HCT116 (cell line): ENCODE measurements around the gene ZFHX2. TPM values are rescaled to one million over a fixed set of nuclear protein-coding genes. Genes with fewer than 3 reads are reported as not detected.

ENCODE experiments used
- ATAC-seq: fragments of 200-7000 bp; cut with Tn5 transposase; 2 replicates; pipeline ENCODE4 v1.9.1; 2020; ENCODE audit warnings: mild to moderate bottlenecking, moderate library complexity
- BruUV-seq: library from RNA; stranded (reverse); fragments of 400-500 nt; replicated peaks from 2 replicates; lab custom pipeline; 2021; lab: Mats Ljungman, UMichigan
- CTCF ChIA-PET: fragments of 300-600 bp; sonication (Branson Sonifier 250); formaldehyde crosslinking; loops from one replicate; lab custom pipeline; 2021; ENCODE audit warnings: antibody characterized with exemption; lab: Charles Lee
- POLR2A ChIA-PET: fragments of 300-600, 350-600 bp; sonication (Branson Sonifier 250); formaldehyde crosslinking; loops from one replicate; lab custom pipeline; 2021; ENCODE audit warnings: antibody characterized with exemption; lab: Charles Lee
- RAD21 ChIA-PET, 2 experiments: fragments of 300-600 bp; sonication (Branson Sonifier 250); formaldehyde crosslinking; loops; one replicate each; lab custom pipeline; 2023; ENCODE audit warnings: low total read pairs in 2 of 2; ENCODE audit not compliant: uncharacterized antibody in 2 of 2, unreplicated experiment in 2 of 2, low non-redundant PET in 1 of 2; lab: Charles Lee
- DNase-seq: peaks from one replicate; pipeline ENCODE4 v3.0.0-alpha.2; 2010; ENCODE audit warnings: low read depth, low spot score
- H2AFZ ChIP-seq: fragments of 200-600 bp; shearing (Covaris generic), sonication (generic); 2 replicates; pipeline ENCODE4 v1.6.1; 2017; ENCODE audit warnings: low read depth, mixed run types, mixed read lengths, antibody characterized with exemption, low read length; ENCODE audit not compliant: poor library complexity, severe bottlenecking
- H3K27ac ChIP-seq: 2 replicates; pipeline ENCODE4 v1.5.1; 2012; ENCODE audit warnings: low read depth, low read length
- H3K27me3 ChIP-seq: fragments of 200-600 bp; sonication (generic); 2 replicates; pipeline ENCODE4 v1.6.1; 2016; ENCODE audit warnings: mixed run types, low read length, mixed read lengths; ENCODE audit not compliant: insufficient read depth
- H3K36me3 ChIP-seq, 2 experiments: fragments of 200-500 bp in 1 of 2; fragments of 200-600 bp in 1 of 2; sonication (Bioruptor generic) in 1 of 2; sonication (generic) in 1 of 2; 2 replicates each; pipeline versions ENCODE4 v1.5.1 to v1.6.1; 2014 to 2016; ENCODE audit warnings: low read length in 2 of 2, inconsistent platforms in 1 of 2, mixed read lengths in 1 of 2, mixed run types in 1 of 2; ENCODE audit not compliant: insufficient read depth in 2 of 2, control insufficient read depth in 1 of 2
- H3K4me1 ChIP-seq, 2 experiments: fragments of 200-600 bp in 1 of 2; sonication (generic) in 1 of 2; 2 replicates each; pipeline versions ENCODE4 v1.5.1 to v1.6.1; 2012 to 2017; ENCODE audit warnings: low read length in 2 of 2, inconsistent platforms in 1 of 2, mild to moderate bottlenecking in 1 of 2, mixed read lengths in 1 of 2, mixed run types in 1 of 2, moderate library complexity in 1 of 2; ENCODE audit not compliant: insufficient read depth in 2 of 2, control insufficient read depth in 1 of 2
- H3K4me2 ChIP-seq: fragments of 200-600 bp; sonication (generic); 2 replicates; pipeline ENCODE4 v1.6.1; 2017; ENCODE audit warnings: mixed run types, low read length, mixed read lengths
- H3K4me3 ChIP-seq, 2 experiments: fragments of 200-600 bp in 1 of 2; sonication (generic) in 1 of 2; replicated peaks in 1 of 2; 2 replicates each; pipeline ENCODE4 v1.5.1; 2011 to 2016; ENCODE audit warnings: low read length in 2 of 2, control low read depth in 1 of 2, low read depth in 1 of 2, mild to moderate bottlenecking in 1 of 2, mixed read lengths in 1 of 2, mixed run types in 1 of 2
- H3K79me2 ChIP-seq: fragments of 200-600 bp; sonication (generic); 2 replicates; pipeline ENCODE4 v1.6.1; 2017; ENCODE audit warnings: mild to moderate bottlenecking, mixed run types, low read length, moderate library complexity, mixed read lengths; ENCODE audit not compliant: insufficient read depth
- H3K9ac ChIP-seq: fragments of 200-600 bp; sonication (generic); 2 replicates; pipeline ENCODE4 v1.6.1; 2016; ENCODE audit warnings: low read length, mixed read lengths
- H3K9me2 ChIP-seq: fragments of 200-600 bp; sonication (generic), shearing (Covaris generic); 2 replicates; pipeline ENCODE4 v1.6.1; 2017; ENCODE audit warnings: mixed run types, mild to moderate bottlenecking, moderate library complexity; ENCODE audit not compliant: insufficient read depth
- H3K9me3 ChIP-seq, 2 experiments: fragments of 200-500 bp in 1 of 2; fragments of 200-600 bp in 1 of 2; sonication (Bioruptor generic) in 1 of 2; sonication (generic) in 1 of 2; 2 replicates each; pipeline ENCODE4 v1.6.1; 2014 to 2017; ENCODE audit warnings: low read length in 2 of 2, mixed read lengths in 2 of 2, inconsistent platforms in 1 of 2, low read depth in 1 of 2, mild to moderate bottlenecking in 1 of 2, mixed run types in 1 of 2, moderate library complexity in 1 of 2; ENCODE audit not compliant: control insufficient read depth in 1 of 2, insufficient read depth in 1 of 2
- H4K20me1 ChIP-seq: fragments of 200-600 bp; sonication (generic), shearing (Covaris generic); 2 replicates; pipeline ENCODE4 v1.6.1; 2017; ENCODE audit warnings: mixed run types, mild to moderate bottlenecking, moderate library complexity; ENCODE audit not compliant: insufficient read depth
- CBX3 ChIP-seq: IDR thresholded peaks from 2 replicates; pipeline ENCODE4 v1.6.1; 2012; ENCODE audit warnings: low read depth
- CEBPB ChIP-seq: IDR thresholded peaks from 2 replicates; pipeline ENCODE4 v1.6.1; 2012; ENCODE audit warnings: low read depth
- ELF1 ChIP-seq: IDR thresholded peaks from 2 replicates; pipeline ENCODE4 v1.6.1; 2012; ENCODE audit warnings: low read depth, borderline replicate concordance
- FOSL1 ChIP-seq: IDR thresholded peaks from 2 replicates; pipeline ENCODE4 v1.6.1; 2012; ENCODE audit warnings: low read depth
- RAD21 ChIP-seq: IDR thresholded peaks from 2 replicates; pipeline ENCODE4 v1.6.1; 2012; ENCODE audit warnings: low read depth, mild to moderate bottlenecking
- SP1 ChIP-seq: IDR thresholded peaks from 2 replicates; pipeline ENCODE4 v1.6.1; 2012; ENCODE audit warnings: low read depth
- SRF ChIP-seq: IDR thresholded peaks from 2 replicates; pipeline ENCODE4 v1.6.1; 2012; ENCODE audit warnings: low read depth
- ZFX ChIP-seq: fragments of 450-650 bp; IDR thresholded peaks from 2 replicates; pipeline ENCODE4 v1.6.1; 2017
- ZNF274 ChIP-seq: fragments of 200-500 bp; sonication (Bioruptor generic); IDR thresholded peaks from 2 replicates; pipeline ENCODE4 v1.6.1; 2014; ENCODE audit warnings: mild to moderate bottlenecking, low read depth, low read length, inconsistent platforms
- intact Hi-C: fragments of 100-400 bp; cut with micrococcal nuclease; formaldehyde crosslinking; loops from 2 replicates; pipeline ENCODE4 v1.10.0; 2022
- total RNA-seq: library from RNA; stranded (reverse); gene quantifications from one replicate; pipeline ENCODE4 v1.2.1, GENCODE V29; 2021; ENCODE audit not compliant: unreplicated experiment
- TF ChIP-seq, protein P1 (sequence below): IDR thresholded peaks from 2 replicates; pipeline ENCODE4 v1.6.1; 2012
- TF ChIP-seq, protein P2 (sequence below): IDR thresholded peaks from 2 replicates; pipeline ENCODE4 v1.6.1; 2012
- TF ChIP-seq, protein P3 (sequence below), 3 experiments: fragments of 200-600 bp in 1 of 3; sonication (generic) in 1 of 3; IDR thresholded peaks in 2 of 3; conservative IDR thresholded peaks in 1 of 3; 2 replicates each; pipeline ENCODE4 v1.5.1; 2012 to 2017; ENCODE audit warnings: low read depth in 2 of 3, low read length in 2 of 3, antibody characterized with exemption in 1 of 3, borderline replicate concordance in 1 of 3, control low read depth in 1 of 3, mild to moderate bottlenecking in 1 of 3, mixed read lengths in 1 of 3, mixed run types in 1 of 3, moderate library complexity in 1 of 3; ENCODE audit not compliant: insufficient read depth in 1 of 3
- TF ChIP-seq, protein P4 (sequence below): IDR thresholded peaks from 2 replicates; pipeline ENCODE4 v1.6.1; 2011; ENCODE audit warnings: mild to moderate bottlenecking, low read length, moderate library complexity; ENCODE audit not compliant: insufficient replicate concordance; ENCODE audit errors: extremely low read depth

The ZFHX2 gene
- total RNA-seq, 1 experiment from 2014 or later: 3.6 TPM

DNA sequence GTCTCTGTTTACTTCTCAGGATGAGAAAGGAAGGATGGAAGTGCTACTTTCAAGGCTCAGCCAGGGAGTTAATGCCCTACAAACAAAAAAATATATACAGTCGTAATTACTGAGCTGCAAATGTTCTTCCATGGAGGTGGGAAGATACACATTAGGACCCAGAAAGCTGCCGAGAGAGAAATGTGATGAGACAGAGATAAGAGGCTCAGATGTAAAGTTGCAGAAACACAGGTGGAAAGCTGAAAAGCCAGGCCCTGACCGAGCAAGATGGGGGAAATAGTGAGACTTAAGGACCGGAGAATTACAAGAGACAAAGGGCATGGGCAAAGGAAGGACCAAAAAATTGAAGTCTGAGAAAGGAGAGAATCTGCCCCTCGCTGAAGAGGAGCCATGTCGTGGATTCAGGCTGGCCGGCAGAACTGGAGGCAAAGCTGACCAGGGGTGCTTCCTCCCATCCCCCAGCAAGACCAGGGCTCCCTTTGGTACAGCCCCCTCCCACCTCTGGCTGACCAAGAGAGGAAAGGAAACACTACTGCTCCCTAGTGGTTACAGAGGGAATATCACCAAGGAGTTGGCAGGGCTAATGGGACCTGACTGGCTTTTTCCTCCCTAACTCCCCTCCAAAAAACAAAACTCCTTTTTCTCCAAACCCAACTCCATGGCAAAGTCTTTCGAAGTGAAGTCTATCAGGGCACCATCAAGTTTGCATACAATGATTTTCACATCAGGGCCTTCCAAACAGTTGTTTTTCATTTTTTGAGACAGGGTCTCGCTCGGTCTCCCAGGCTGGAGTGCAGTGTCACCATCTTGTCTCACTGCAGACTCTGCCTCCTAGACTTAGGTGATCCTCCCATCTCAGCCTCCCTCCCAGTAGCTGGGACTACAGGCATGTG is 12.1 kb downstream of the ZFHX2 start:
- intact Hi-C loops: loop anchor here (5.0 kb wide), 1 partner anchor 62 kb away; no protein-coding TSS in a partner anchor
- TF ChIP-seq ZNF274 (no peak), CEBPB (no peak), SP1 (no peak), ELF1 (no peak), CBX3 (no peak), RAD21 (peak; percentile 55), ZFX (no peak), SRF (no peak), FOSL1 (no peak)
- TF ChIP-seq, protein P1, sequence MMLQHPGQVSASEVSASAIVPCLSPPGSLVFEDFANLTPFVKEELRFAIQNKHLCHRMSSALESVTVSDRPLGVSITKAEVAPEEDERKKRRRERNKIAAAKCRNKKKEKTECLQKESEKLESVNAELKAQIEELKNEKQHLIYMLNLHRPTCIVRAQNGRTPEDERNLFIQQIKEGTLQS: no peak
- TF ChIP-seq, protein P2, sequence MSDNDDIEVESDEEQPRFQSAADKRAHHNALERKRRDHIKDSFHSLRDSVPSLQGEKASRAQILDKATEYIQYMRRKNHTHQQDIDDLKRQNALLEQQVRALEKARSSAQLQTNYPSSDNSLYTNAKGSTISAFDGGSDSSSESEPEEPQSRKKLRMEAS: no peak
- TF ChIP-seq, protein P3, sequence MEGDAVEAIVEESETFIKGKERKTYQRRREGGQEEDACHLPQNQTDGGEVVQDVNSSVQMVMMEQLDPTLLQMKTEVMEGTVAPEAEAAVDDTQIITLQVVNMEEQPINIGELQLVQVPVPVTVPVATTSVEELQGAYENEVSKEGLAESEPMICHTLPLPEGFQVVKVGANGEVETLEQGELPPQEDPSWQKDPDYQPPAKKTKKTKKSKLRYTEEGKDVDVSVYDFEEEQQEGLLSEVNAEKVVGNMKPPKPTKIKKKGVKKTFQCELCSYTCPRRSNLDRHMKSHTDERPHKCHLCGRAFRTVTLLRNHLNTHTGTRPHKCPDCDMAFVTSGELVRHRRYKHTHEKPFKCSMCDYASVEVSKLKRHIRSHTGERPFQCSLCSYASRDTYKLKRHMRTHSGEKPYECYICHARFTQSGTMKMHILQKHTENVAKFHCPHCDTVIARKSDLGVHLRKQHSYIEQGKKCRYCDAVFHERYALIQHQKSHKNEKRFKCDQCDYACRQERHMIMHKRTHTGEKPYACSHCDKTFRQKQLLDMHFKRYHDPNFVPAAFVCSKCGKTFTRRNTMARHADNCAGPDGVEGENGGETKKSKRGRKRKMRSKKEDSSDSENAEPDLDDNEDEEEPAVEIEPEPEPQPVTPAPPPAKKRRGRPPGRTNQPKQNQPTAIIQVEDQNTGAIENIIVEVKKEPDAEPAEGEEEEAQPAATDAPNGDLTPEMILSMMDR (IDR thresholded peaks at IDR 0.05 in 2 of 3, conservative IDR thresholded peaks at IDR 0.05 in 1 of 3; ENCODE audit: borderline replicate concordance in 1 of 3, insufficient read depth in 1 of 3, low read depth in 2 of 3, low read length in 2 of 3): peak; percentile 42 to 85 (median 80); a peak in 5 of 6 replicates
- TF ChIP-seq, protein P4, sequence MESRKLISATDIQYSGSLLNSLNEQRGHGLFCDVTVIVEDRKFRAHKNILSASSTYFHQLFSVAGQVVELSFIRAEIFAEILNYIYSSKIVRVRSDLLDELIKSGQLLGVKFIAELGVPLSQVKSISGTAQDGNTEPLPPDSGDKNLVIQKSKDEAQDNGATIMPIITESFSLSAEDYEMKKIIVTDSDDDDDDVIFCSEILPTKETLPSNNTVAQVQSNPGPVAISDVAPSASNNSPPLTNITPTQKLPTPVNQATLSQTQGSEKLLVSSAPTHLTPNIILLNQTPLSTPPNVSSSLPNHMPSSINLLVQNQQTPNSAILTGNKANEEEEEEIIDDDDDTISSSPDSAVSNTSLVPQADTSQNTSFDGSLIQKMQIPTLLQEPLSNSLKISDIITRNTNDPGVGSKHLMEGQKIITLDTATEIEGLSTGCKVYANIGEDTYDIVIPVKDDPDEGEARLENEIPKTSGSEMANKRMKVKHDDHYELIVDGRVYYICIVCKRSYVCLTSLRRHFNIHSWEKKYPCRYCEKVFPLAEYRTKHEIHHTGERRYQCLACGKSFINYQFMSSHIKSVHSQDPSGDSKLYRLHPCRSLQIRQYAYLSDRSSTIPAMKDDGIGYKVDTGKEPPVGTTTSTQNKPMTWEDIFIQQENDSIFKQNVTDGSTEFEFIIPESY: no peak
- TF ChIP-seq, all 23 proteins: peak for 2
- Histone ChIP-seq H4K20me1 (no peaks in the 10 kb centered on the region), H3K9me2 (no peaks in the 10 kb centered on the region), H3K27me3 (no peaks in the 10 kb centered on the region), H3K4me2 (no peak overlapping the region), H3K9ac (no peak overlapping the region), H3K4me1 (peaks cover 0 to 9% of the 10 kb centered on the region in 2 experiments; a peak in 2 of 4 replicates), H3K9me3 (no peaks in the 10 kb centered on the region), H3K27ac (no peak overlapping the region), H3K36me3 (no peaks in the 10 kb centered on the region), H2AFZ (no peak overlapping the region), H3K79me2 (no peaks in the 10 kb centered on the region), H3K4me3 (no peak overlapping the region)
- peak; percentile 95 for ATAC-seq
- POLR2A ChIA-PET: no interaction called here
- no TSS peak for BruUV-seq
- RAD21 ChIA-PET: no interaction called here
- CTCF ChIA-PET: interaction anchor here (0.7 to 2.4 kb wide), 5 partner anchors 10 to 61 kb away, joined by 3 to 9 read pairs (median 5); no protein-coding TSS in a partner anchor
- DNase-seq: peak; percentile 19
